GM19025 (cell line): ENCODE data around the gene EFHC1.

ENCODE experiments used
- ATAC-seq: cut with Tn5 transposase; IDR thresholded peaks from one replicate; pipeline ENCODE4 v1.9.1; 2021; ENCODE audit warnings: mild to moderate bottlenecking, low read depth, moderate library complexity; ENCODE audit not compliant: unreplicated experiment

The EFHC1 gene

GRCh38 chr6:52573295-52573694 is 153.2 kb downstream of the EFHC1 start:
- ATAC-seq: no peak
